ENCODE results near the gene IL34. TPM values are rescaled to one million over a fixed set of nuclear protein-coding genes. Genes with fewer than 3 reads are reported as not detected.

IL34 gene
- total and polyA plus RNA-seq, 2 of the 8 experiments (the other 6 are each of a cell fraction or from before 2014, with no cell fraction given) = 4.6 to 5.6 TPM

- TF ChIP-seq CHD7 (IDR thresholded peaks at IDR 0.05; ENCODE audit: insufficient replicate concordance, low read length) (no peak), RNF2 (IDR thresholded peaks at IDR 0.05; ENCODE audit: borderline replicate concordance, low read depth, low read length, missing control alignments, poor library complexity, severe bottlenecking) (no peak)
These were observed 2.2 kb downstream of the IL34 start (continued) for GRCh38 chr16:70648606-70649005.

Data from H1 (cell line).